DMS 273 (cell line): ENCODE results near the gene SUSD2.
"Not testable (repeated sequence)": the region's sequence is repeated elsewhere in the genome, so short reads cannot be mapped to it uniquely, and the experiment has no call there.

ENCODE experiments used
- DNase-seq: peaks from one replicate; lab custom pipeline; 2025; ENCODE audit not compliant: unreplicated experiment; lab: John Stamatoyannopoulos, UW

Gene SUSD2

DNA sequence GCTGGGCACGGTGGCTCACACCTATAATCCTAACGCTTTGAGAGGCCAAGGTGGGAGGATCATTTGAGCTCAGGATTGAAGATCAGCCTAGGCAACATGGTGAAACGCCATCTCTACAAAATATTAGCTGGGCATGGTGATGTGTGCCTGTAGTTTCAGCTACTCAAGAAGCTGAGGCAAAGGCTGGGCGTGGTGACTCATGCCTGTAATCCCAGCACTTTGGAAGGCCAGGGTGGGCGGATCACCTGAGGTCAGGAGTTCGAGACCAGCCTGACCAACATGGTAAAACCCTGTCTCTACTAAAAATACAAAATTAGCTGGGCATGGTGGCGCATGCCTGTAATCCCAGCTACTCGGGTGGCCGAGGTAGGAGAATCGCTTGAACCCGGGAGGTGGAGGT, 29.1 kb downstream of the SUSD2 start:
- DNase-seq, result not testable (repeated sequence)

DNA sequence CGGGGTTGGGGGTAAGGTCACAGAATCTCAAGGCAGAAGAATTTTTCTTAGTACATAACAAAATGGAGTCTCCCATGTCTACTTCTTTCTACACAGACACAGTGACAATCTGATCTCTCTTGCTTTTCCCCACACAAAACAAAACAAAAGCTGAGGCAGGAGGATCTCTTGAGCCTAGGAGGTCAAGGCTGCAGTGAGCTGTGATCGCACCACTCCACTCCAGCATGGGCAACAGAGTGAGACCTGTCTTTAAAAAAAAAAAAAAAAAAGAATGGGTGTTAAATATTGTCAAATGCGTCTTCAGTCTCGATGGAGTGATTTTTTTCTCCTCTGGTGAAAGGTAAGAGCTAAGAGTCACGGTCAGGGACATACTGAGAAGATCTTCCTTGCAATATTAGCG, 30.4 kb downstream of the SUSD2 start:
- not testable (repeated sequence) for DNase-seq

DNA sequence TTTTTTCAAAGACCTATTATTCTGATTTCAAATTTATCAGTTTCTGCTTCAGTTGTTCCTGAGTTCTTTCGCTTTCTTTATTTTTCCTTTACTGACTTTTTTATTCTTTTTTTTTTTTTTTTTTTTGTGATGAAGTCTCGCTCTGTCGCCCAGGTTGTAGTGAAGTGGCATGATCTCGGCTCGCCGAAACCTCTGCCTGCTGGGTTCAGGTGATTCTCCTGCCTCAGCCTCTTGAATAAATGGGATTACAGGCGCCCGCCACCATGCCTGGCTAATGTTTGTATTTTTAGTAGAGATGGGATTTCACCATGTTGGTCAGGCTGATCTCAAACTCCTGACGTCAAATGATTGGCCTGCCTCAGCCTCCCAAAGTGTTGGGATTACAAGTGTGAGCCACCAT, 31.8 kb downstream of the SUSD2 start:
- not testable (repeated sequence) for DNase-seq

DNA sequence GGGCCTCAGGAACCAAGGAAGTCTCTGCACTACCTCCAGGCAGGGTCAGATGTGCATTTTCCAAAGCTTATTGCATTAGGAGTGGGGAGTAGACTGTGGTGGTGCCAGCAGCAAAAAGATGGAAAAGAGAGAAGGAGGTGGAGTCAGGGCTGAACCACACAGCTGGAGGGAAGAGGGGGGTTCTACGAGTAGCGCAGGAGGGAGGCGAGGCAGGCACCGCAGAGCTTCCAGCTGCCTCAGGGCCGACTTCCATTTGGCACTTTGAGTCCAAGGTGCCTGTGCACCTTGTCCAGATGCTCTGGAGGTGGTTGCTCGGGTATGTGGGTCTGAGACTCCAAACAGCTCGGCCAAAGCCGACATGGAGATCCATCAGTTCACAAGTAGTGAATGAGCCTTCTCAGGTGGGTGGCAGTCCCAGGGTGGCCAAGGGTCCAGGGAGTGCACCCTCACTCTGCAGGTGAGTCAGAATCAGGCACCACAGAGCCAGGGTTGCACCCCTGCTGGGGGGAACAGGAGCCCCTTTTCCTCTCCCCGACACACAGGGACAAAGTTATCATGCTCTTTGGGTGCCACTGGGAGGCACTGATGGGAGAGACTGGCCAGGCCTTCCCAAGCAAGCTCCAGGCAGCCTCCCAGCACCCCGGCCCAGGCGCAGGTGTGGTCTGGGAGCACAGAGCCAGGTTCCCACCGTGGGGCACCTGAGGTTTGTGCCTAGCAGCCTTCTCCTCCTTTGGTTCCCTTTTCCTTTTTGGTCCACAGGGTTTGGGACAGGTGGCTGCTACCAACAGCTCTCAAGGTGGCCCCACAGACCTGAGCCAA, 33.4 kb downstream of the SUSD2 start:
- no peak for DNase-seq

DNA sequence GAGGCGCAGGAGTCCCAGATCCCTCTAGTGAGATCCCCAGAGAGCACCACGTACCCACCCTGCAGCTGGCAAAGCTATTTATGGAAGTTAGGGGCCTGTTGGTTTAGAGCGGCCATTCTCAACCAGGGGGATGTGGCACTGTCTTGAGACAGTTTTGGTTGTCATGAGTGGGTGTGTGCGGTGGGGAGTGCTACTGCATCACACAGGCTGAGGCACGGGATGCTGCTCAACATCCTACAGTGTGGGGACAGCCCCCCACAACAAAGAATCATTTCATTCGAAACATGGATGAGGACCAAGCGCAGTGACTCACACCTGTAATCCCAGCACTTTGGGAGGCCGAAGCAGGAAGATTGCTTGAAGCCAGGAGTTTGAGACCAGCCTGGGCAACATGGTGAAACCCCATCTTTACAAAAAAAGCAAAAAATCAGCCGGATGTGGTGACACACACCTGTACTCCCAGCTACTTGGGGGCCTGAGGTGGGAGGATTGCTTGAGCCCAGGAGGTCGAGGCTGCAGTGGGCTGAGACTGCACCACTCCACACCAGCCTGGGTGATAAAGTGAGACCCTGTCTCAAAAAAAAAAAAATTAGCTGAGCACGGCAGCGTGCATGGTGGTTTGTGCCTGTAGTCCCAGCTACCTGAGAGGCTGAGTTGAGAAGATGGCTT, 35.4 kb downstream of the SUSD2 start:
- no peak for DNase-seq

DNA sequence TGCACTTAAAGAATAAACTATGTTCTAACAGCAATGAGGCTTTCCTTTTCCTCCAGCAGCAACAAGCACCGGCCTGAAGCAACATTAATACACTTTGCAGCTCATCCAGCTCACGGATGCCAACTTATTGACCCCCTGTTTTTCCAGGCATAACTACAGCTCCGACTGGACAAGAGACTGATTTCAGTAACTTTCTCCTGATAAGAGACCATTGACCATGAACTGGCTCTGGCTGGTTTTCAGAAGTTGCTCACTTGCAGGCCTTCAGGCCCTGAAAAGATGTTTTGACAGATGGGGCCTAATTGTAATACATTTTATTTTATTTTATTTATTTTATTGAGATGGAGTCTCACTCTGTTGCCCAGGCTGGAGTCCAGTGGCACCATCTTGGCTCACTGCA, 36.1 kb downstream of the SUSD2 start:
- no peak for DNase-seq

DNA sequence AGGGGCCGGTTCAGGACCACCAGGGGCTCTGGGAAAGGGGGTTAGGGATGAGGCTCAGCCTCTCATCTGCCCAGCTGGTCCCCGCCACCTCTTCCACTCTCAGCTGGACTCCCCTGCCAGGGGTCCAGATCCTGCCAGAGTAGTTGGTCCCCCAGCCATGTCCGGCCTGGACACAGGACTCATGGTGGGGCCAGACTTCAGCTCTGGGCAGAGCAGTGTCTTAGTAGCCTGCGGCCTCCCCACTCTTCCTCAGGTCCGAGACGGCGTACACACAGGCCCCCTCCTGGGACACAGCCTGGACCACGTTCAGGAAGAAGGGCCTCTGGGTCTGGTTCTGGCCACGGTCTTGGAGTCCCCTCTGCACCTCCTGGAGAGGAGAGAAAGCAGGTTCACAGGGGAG, 38.5 kb downstream of the SUSD2 start:
- DNase-seq, result no peak

DNA sequence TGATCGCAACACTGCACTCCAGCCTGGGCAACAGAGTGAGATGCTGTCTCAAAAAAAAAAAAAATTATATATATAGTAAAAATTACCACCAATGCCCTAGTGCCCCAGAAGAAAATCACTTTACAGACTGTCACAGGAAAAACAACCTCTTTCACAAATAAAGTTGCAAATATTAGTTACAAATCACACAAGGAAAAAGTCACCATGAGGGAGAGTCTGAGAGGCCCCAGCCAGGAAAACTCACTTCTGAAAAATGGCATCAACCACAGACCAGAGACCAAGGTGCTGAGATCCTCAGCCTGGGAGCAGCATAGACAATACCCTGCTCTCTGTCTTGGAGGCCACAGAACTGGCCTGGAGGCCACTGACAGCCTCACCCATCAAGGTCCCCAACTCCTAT, 43.2 kb downstream of the SUSD2 start:
- no peak for DNase-seq

DNA sequence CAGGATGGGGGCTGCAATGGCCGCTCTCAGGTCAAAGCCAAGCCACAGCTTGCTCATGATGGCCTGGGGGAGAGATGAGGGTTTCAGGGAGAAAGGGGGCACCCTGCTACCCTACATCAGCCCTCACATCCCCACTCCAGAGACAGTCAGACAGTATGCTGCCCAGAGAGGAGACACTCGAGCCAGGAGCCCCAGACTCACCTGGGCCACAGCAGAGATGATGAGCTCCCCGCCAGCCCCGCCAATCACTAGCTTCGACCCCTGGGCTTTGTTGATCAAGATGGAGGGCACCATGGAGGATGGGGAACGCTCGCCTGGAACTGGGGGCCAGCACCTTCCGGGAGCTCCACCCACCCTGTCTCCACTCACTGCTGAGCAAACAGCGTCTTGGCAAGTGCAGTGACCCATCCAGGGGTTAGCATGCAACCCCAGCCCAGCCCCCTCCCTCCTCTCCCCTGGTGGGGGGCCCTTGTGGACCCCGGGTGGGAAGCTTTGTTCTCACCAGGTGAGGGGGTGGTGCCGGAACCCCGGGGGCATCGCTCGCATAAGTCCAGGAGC, 43.8 kb downstream of the SUSD2 start:
- no peak for DNase-seq

DNA sequence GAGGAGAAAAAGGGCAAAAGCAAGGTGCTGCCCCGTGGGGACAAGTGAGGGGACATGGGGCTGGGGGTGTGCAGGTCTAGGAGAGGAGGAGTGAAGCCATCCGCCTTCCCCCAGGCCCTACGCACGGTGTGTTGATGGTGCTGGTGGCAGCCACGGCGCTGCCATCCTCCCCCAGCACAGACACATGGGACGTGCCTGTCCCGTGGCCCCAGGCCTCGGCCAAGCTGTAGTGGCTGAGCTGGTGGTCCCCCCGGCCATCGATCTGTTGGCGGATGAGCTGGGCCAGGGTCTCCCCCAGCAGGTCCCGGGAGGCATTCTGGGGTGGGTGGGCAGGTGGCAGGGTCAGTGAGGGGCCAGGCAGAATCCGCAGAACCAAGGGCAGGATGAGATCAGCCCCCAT, 44.7 kb downstream of the SUSD2 start:
- DNase-seq, result no peak

DNA sequence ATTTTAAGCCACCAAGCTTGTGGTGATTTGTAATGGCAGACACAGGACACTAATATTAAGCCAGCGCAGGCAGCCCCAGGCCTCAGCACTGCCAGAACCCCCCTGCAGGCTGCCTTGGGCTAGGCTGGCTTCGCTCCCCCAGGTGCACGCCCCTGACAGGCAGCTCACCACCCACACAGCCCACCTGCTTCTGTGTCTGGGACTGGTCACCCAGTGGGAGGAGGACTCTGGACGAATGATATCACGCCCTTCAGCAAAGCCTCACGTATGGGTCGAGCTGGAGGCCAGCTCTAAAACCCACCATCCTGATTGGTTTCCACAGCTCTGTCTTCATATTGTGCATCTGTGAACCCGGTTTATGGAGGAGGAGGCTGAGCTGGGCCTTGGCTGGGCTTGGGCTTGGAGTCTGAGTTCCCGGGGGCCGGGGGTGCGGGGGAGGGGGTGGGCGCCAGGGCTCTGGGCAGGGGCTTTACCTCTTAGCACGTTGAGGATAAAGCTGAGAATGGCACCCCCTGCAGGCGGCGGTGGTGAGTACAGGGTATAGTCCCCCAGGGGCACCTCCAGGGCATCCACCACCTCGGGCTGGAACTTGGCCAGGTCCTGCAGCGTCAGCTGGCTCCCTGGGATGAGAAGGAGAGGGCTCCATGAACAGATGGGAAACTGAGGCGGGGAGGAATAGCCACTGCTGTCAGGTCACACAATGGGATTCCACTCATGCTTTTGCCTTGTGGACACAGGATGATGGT, 49.8 kb downstream of the SUSD2 start:
- DNase-seq, result peak; percentile 25

DNA sequence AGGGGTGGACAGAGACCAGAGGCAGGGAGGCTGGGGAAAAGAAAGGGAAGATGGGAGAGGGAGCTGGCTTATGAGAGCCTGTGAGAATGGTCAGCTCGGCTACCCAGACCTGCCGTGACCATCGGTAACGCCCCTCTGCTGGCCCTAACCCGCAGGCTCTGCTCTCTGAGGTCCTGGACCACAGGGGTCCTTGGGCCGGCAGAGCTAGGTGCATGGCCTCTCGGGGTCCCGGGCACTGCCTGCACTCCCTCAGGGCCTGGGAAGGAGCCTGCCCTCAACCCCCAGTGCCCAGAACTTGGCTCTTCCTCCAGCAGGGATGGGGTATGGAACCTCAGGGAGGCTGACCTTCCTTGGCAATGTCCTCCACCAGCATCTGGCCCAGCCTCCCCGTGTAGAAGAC, 50.4 kb downstream of the SUSD2 start:
- no peak for DNase-seq

DNA sequence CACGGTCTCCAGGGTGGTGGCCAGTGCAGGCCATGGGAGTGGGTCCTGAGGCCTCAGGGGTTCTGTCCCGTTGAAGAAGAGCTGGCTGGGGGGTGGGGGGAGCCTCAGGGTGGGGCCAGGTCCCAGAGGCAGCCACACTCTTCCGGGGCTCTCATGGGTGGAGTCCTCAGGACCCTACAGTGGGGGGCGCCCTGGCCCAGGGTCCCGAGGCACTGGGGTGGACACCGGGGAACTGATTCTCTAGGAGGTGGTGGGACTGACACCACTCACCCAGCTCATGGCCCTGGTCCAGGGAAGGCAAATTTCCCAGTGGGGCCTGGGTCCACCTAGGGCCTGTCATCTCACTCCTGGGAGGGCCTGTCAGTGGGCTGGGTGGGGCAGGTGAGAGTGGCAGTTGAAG, 50.8 kb downstream of the SUSD2 start:
- no peak for DNase-seq

DNA sequence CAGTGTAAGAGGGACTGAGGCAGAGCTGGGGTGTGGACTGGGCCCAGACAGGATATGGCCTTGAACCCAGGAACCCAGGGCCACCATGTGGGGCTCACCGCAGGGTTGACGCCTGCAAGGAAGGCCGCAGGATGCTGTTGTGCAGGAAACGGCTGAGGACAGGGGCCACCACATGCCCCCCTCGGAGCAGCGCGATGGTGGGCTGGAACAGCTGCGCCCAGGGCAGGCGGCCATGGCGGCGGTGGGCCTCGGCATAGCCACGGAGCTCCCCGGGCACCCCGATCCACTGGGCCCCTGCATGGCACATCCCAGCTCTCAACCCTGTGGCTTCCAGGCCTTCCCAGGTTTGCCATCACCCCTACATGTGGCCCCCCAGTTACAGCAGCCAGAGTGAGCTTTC, 51.4 kb downstream of the SUSD2 start:
- no peak for DNase-seq

DNA sequence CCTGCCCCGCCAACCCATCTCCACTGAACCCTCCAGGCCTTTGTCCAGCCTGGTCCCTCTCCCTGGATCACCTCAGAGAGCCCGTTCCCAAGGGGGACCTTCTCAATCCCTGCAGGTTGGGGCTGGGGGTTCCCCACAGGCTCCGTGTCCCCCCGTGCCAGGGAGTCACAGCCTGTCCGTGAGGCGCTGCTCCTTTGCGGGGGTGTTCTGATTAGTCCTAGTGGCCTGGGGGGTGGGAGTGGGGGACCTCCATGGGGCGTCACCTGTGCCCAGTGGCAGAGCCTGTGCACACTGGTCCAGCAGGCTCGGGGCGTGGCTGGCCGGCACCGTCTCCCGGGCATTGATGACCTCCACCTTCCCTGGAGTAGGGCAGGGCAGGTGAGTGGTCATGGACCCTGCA, 51.9 kb downstream of the SUSD2 start:
- DNase-seq, result no peak

DNA sequence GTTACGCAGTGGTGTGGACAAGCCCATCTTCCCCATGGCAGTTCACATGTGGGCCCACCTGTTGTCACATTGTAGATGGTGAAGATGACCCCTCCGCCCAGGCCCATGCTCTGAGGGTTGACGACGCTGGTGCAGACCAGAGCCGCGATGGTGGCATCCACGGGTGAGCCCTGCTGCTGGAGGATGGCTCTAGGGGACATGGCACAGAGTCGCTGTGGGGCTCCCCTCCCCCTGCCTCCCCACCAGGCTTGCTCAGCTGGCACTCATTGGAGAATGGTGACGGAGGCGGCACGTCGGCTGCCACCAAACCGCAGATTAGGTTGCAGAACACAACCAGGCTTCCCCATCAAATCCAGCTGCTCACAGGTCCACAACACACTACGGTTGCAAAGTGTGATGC, 52.5 kb downstream of the SUSD2 start:
- no peak for DNase-seq

DNA sequence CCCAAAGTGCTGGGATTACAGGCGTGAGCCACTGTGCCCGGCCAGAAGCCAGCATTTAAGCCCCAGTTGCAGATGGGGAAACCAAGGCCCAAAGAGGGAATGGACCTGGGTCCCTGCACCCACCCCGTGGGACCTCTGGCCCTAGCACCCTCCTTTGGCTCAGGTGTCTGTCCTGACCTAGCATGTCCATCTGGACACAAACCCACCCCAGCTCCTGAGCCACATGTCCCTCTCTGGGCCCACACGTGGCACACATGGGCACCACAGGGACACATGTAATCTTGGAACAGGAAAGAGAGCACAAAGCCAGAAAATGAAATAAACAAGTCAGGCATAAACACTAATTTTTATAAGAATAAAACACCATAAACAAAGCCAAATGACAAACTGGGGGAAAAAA, 54.0 kb downstream of the SUSD2 start:
- no peak for DNase-seq

DNA sequence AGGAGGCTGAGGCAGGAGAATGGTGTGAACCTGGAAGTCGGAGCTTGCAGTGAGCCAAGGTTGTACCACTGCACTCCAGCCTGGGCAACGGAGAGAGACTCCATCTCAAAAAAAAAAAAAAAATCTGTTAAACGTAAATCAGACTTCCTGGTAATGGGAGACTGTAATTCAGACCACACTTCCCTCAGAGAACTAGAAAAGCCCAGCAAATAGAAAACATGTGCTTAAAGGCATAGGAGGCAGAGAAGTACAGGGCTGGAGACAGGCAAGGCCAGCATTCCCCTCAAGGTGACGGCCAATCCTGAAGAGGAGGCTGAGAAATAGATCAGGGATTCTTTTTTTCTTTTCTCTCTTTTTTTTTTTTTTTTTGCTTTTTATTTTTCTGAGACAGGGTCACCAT, 55.4 kb downstream of the SUSD2 start:
- DNase-seq, result no peak

DNA sequence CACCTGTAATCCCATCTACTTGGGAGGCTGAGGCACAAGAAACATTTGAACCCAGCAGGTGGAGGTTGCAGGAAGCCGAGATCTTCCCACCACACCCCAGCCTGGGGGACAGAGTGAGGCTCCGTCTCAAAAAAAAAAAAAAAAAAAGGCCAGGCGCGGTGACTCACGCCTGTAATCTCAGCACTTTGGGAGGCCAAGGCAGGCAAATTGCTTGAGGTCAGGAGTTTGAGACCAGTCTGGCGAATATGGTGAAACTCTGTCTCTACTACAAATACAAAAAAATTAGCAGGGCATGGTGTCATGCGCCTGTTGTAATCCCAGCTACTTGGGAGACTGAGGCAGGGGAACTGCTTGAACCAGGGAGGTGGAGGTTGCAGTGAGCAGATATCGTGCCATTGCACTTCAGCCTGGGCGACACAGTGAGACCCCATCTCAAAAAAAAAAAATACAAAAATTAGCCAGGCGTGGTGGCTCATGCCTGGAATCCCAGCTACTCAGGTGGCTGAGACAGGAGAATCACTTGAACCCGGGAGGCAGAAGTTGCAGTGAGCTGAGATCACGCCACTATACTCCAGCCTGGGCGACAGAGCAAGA, 56.9 kb downstream of the SUSD2 start:
- DNase-seq, result not testable (repeated sequence)
